B cell (primary cell): ENCODE data around the gene PTPRT. TPM values are rescaled to one million over a fixed set of nuclear protein-coding genes. Genes with fewer than 3 reads are reported as not detected.

ENCODE experiments used
- ATAC-seq: fragments of 200-7000 bp; cut with Tn5 transposase; one replicate; pipeline ENCODE4 v1.10.0; 2021; ENCODE audit warnings: low read depth, mild to moderate bottlenecking, moderate number of reproducible peaks, moderate library complexity
- CTCF ChIA-PET: fragments of 350-600 bp; sonication (Branson Sonifier 250); formaldehyde crosslinking; loops from one replicate; lab custom pipeline; 2021; ENCODE audit warnings: antibody characterized with exemption, inconsistent platforms; lab: Charles Lee
- POLR2A ChIA-PET: fragments of 350-600 bp; sonication (Branson Sonifier 250); formaldehyde crosslinking; loops from one replicate; lab custom pipeline; 2021; ENCODE audit warnings: antibody characterized with exemption; lab: Charles Lee
- DNase-seq: peaks from one replicate; pipeline ENCODE4 v3.0.0; 2013
- H2AFZ ChIP-seq: 2 replicates; pipeline ENCODE4 v1.6.1; 2012; ENCODE audit warnings: mild to moderate bottlenecking, low read depth, low read length; ENCODE audit not compliant: insufficient read depth, poor library complexity, severe bottlenecking
- H3K27ac ChIP-seq, 2 donors: 1 replicate in 1 of 2; 2 replicates in 1 of 2; pipeline ENCODE4 v1.5.1; 2012 to 2013; ENCODE audit warnings: low read length in 2 of 2, mild to moderate bottlenecking in 2 of 2, moderate library complexity in 1 of 2
- H3K27me3 ChIP-seq, 4 experiments: fragments of 200-600 bp in 1 of 4; sonication (generic) in 1 of 4; replicated peaks in 1 of 4; 1 replicate in 2 of 4; 2 replicates in 2 of 4; pipeline versions ENCODE4 v1.6.1 to v1.7.0; 2013 to 2016; ENCODE audit warnings: low read length in 3 of 4, mild to moderate bottlenecking in 2 of 4, mixed read lengths in 1 of 4, moderate library complexity in 1 of 4; ENCODE audit not compliant: insufficient read depth in 4 of 4, control insufficient read depth in 3 of 4; ENCODE audit errors: control extremely low read depth in 1 of 4
- H3K36me3 ChIP-seq, 2 experiments: replicated peaks in 1 of 2; 1 replicate in 1 of 2; 2 replicates in 1 of 2; pipeline versions ENCODE4 v1.6.1 to v1.7.1; 2013; ENCODE audit warnings: low read length in 1 of 2; ENCODE audit not compliant: insufficient read depth in 2 of 2, control insufficient read depth in 1 of 2; ENCODE audit errors: control extremely low read depth in 1 of 2, extremely low read depth in 1 of 2
- H3K4me1 ChIP-seq, 2 donors: fragments of 200-600 bp in 1 of 2; sonication (generic) in 1 of 2; 1 replicate in 1 of 2; 2 replicates in 1 of 2; pipeline versions ENCODE4 v1.5.1 to v1.6.1; 2013 to 2017; ENCODE audit warnings: low read length in 2 of 2; ENCODE audit not compliant: control insufficient read depth in 2 of 2, insufficient read depth in 2 of 2
- H3K4me2 ChIP-seq: replicated peaks from 2 replicates; pipeline ENCODE3; 2012; ENCODE audit warnings: mild to moderate bottlenecking, low read depth, low read length; ENCODE audit not compliant: poor library complexity, severe bottlenecking
- H3K4me3 ChIP-seq, 5 experiments: fragments of 200-600 bp in 1 of 5; sonication (generic) in 1 of 5; 1 replicate in 3 of 5; 2 replicates in 2 of 5; pipeline versions ENCODE4 v1.5.1 to v1.7.0; 2011 to 2016; ENCODE audit warnings: low read length in 4 of 5, mild to moderate bottlenecking in 4 of 5, low read depth in 2 of 5, control low read depth in 1 of 5, moderate library complexity in 1 of 5; ENCODE audit not compliant: insufficient read depth in 1 of 5; ENCODE audit errors: control extremely low read depth in 1 of 5, extremely low read depth in 1 of 5
- H3K79me2 ChIP-seq: fragments of 200-600 bp; sonication (generic); one replicate; pipeline ENCODE4 v1.6.0; 2016; ENCODE audit warnings: low read length; ENCODE audit not compliant: control insufficient read depth, insufficient read depth
- H3K9ac ChIP-seq: fragments of 200-600 bp; sonication (generic); 2 replicates; pipeline ENCODE4 v1.6.1; 2017; ENCODE audit warnings: mild to moderate bottlenecking, low read length, moderate library complexity
- H3K9me3 ChIP-seq, 3 donors: one replicate each; pipeline versions ENCODE4 v1.6.1 to v1.7.1; 2013; ENCODE audit warnings: low read length in 2 of 3; ENCODE audit not compliant: control insufficient read depth in 2 of 3, insufficient read depth in 1 of 3; ENCODE audit errors: control extremely low read depth in 1 of 3
- H4K20me1 ChIP-seq: 2 replicates; pipeline ENCODE4 v1.6.0; 2012; ENCODE audit warnings: mild to moderate bottlenecking, low read length; ENCODE audit not compliant: insufficient read depth, control insufficient read depth, poor library complexity, severe bottlenecking
- H3K27ac Mint-ChIP-seq: one replicate; pipeline ENCODE4 v1.8.0; 2021; ENCODE audit warnings: mixed read lengths
- H3K27me3 Mint-ChIP-seq: one replicate; pipeline ENCODE4 v1.8.0; 2021; ENCODE audit warnings: mixed read lengths
- H3K4me1 Mint-ChIP-seq: one replicate; pipeline ENCODE4 v1.8.0; 2021; ENCODE audit warnings: mixed read lengths
- H3K4me3 Mint-ChIP-seq: one replicate; pipeline ENCODE4 v1.8.0; 2021; ENCODE audit warnings: mixed read lengths
- H3K9me3 Mint-ChIP-seq: one replicate; pipeline ENCODE4 v1.8.0; 2022; ENCODE audit warnings: mixed read lengths; ENCODE audit not compliant: insufficient read depth
- CTCF ChIP-seq: fragments of 200-600 bp; IDR thresholded peaks from one replicate; pipeline ENCODE4 v1.8.0; 2022; ENCODE audit warnings: antibody characterized with exemption, mild to moderate bottlenecking
- EZH2 ChIP-seq: IDR thresholded peaks from 2 replicates; pipeline ENCODE4 v1.6.1; 2012; ENCODE audit warnings: borderline replicate concordance, low read depth, mild to moderate bottlenecking, moderate library complexity, low read length; ENCODE audit not compliant: insufficient read depth, poor library complexity, severe bottlenecking
- WGBS: methylation state at CpG from one replicate; pipeline ENCODE4 v1.1.5; 2013; ENCODE audit warnings: missing lambda C conversion rate; ENCODE audit not compliant: insufficient coverage; 5-methylcytosine and 5-hydroxymethylcytosine counted together
- intact Hi-C: fragments of 100-400 bp; cut with micrococcal nuclease; formaldehyde crosslinking; loops from one replicate; pipeline ENCODE4 v1.10.0; 2022
- polyA plus RNA-seq: library from polyadenylated mRNA; depleted of rRNA; stranded (reverse); fragments of >200 nt; gene quantifications from 2 replicates; pipeline ENCODE4 v1.2.3, GENCODE V29; 2012
- total RNA-seq, 2 donors: library from RNA; stranded (reverse); fragments of 120-200 nt in 1 of 2; gene quantifications; 1 replicate in 1 of 2; 2 replicates in 1 of 2; pipeline versions ENCODE4 v1.2.3 to v1.2.4, GENCODE V29; 2013 to 2022

PTPRT gene
- total and polyA plus RNA-seq, 2 donors (not counting 1 experiment from before 2014, with no cell fraction given) = not detected

GRCh38 chr20:43151901-43152300 is 37.8 kb downstream of the PTPRT start:
- no peak overlapping the region for H3K27ac Mint-ChIP-seq
- TF ChIP-seq CTCF (no peak), EZH2 (no peak)
- ChIA-PET CTCF (interaction anchor here (1.1 kb wide), 1 partner anchor 15 kb away, joined by 4 read pairs; no protein-coding TSS in a partner anchor), POLR2A (no interaction called here)
- Histone ChIP-seq H4K20me1 (no peaks in the 10 kb centered on the region), H2AFZ (no peak overlapping the region), H3K9me3 (no peaks in the 10 kb centered on the region), H3K36me3 (no peaks in the 10 kb centered on the region), H3K4me2 (no peak overlapping the region), H3K4me1 (no peaks in the 10 kb centered on the region), H3K27me3 (no peaks in the 10 kb centered on the region), H3K79me2 (no peaks in the 10 kb centered on the region), H3K9ac (no peak overlapping the region), H3K4me3 (no peak overlapping the region), H3K27ac (no peak overlapping the region)
- ATAC-seq (no peak), DNase-seq (no peak)
- WGBS = 100% methylated on average over 1 of the region's 2 CpGs
- H3K27me3 Mint-ChIP-seq = peaks cover 12% of the 10 kb centered on the region
- H3K4me3 Mint-ChIP-seq = no peak overlapping the region
- no peaks in the 10 kb centered on the region for H3K9me3 Mint-ChIP-seq
- no peaks in the 10 kb centered on the region for H3K4me1 Mint-ChIP-seq
- intact Hi-C loops = no loop called here

GRCh38 chr20:43151256-43151655 is 38.5 kb downstream of the PTPRT start:
- H3K4me1 Mint-ChIP-seq = no peaks in the 10 kb centered on the region
- no peaks in the 10 kb centered on the region for H3K9me3 Mint-ChIP-seq
- H3K27me3 Mint-ChIP-seq = peaks cover 13% of the 10 kb centered on the region
- ChIA-PET POLR2A (no interaction called here), CTCF (no interaction called here)
- H3K4me2 ChIP-seq = no peak overlapping the region
- no CpG with 5 or more reads among the region's 2 CpGs for WGBS
- ATAC-seq = no peak
- intact Hi-C loops = no loop called here
- no peaks in the 10 kb centered on the region for H3K4me1 ChIP-seq
- H3K27me3 ChIP-seq = no peaks in the 10 kb centered on the region
- H4K20me1 ChIP-seq = no peaks in the 10 kb centered on the region
- no peak for TF ChIP-seq EZH2
- no peak for TF ChIP-seq CTCF
- no peak overlapping the region for H3K4me3 Mint-ChIP-seq
- H3K79me2 ChIP-seq = no peaks in the 10 kb centered on the region
- H2AFZ ChIP-seq = no peak overlapping the region
- DNase-seq = no peak
- no peaks in the 10 kb centered on the region for H3K9me3 ChIP-seq
- no peak overlapping the region for H3K4me3 ChIP-seq
- H3K36me3 ChIP-seq = no peaks in the 10 kb centered on the region
- no peak overlapping the region for H3K9ac ChIP-seq
- H3K27ac Mint-ChIP-seq = no peak overlapping the region
- no peak overlapping the region for H3K27ac ChIP-seq
